HepG2 (cell line): ENCODE results near the gene PAFAH1B2. TPM values are rescaled to one million over a fixed set of nuclear protein-coding genes. Genes with fewer than 3 reads are reported as not detected.

Experiments used
- AFF4 ChIP-seq: sonication (generic); formaldehyde crosslinking; IDR thresholded peaks from 2 replicates; pipeline ENCODE4 v1.4.0; 2020; ENCODE audit warnings: missing genetic modification reagents
- BHLHE40 ChIP-seq: IDR thresholded peaks from 2 replicates; pipeline ENCODE4 v1.6.1; 2011; ENCODE audit warnings: low read length, improper control_type of control experiment
- DMAP1 ChIP-seq: IDR thresholded peaks from 2 replicates; pipeline ENCODE4 v1.6.1; 2016
- GATA4 ChIP-seq: sonication (generic); IDR thresholded peaks from 2 replicates; pipeline ENCODE4 v1.6.1; 2016; ENCODE audit warnings: antibody characterized with exemption, low read depth, borderline replicate concordance
- HMG20A ChIP-seq: IDR thresholded peaks from 2 replicates; pipeline ENCODE4 v1.6.1; 2016; ENCODE audit warnings: borderline replicate concordance
- MED1 ChIP-seq: sonication (generic); formaldehyde crosslinking; IDR thresholded peaks from 2 replicates; pipeline ENCODE4 v1.4.0; 2020; ENCODE audit warnings: missing genetic modification reagents
- MIER3 ChIP-seq: IDR thresholded peaks from 2 replicates; pipeline ENCODE4 v1.6.1; 2016; ENCODE audit warnings: missing compliant biosample characterization, borderline replicate concordance
- NFIC ChIP-seq: IDR thresholded peaks from 2 replicates; pipeline ENCODE4 v1.6.1; 2012; ENCODE audit warnings: mild to moderate bottlenecking, low read length, inconsistent platforms
- PCBP1 ChIP-seq: fragments of 200-400 bp; formaldehyde crosslinking; IDR thresholded peaks from 2 replicates; pipeline ENCODE4 v1.6.1; 2017; ENCODE audit warnings: mild to moderate bottlenecking, low read depth, low read length, borderline replicate concordance
- RELA ChIP-seq: sonication (generic); formaldehyde crosslinking; IDR thresholded peaks from 2 replicates; pipeline ENCODE4 v1.4.0; 2020; ENCODE audit warnings: missing genetic modification reagents
- RXRB ChIP-seq: IDR thresholded peaks from 2 replicates; pipeline ENCODE4 v1.6.1; 2016; ENCODE audit warnings: borderline replicate concordance, missing genetic modification reagents, missing compliant biosample characterization
- SMC3 ChIP-seq: IDR thresholded peaks from 2 replicates; pipeline ENCODE4 v1.6.1; 2011; ENCODE audit warnings: low read length, improper control_type of control experiment
- TBL1XR1 ChIP-seq: fragments of 150-350 bp; IDR thresholded peaks from 2 replicates; pipeline ENCODE4 v1.6.1; 2014; ENCODE audit warnings: borderline replicate concordance, low read length; ENCODE audit not compliant: partially characterized antibody
- TBX3 ChIP-seq: fragments of 450-650 bp; IDR thresholded peaks from 2 replicates; pipeline ENCODE4 v1.6.1; 2017; ENCODE audit warnings: antibody characterized with exemption, mild to moderate bottlenecking, inconsistent platforms, borderline replicate concordance
- ZNF510 ChIP-seq: sonication (generic); formaldehyde crosslinking; IDR thresholded peaks from 2 replicates; pipeline ENCODE4 v1.4.0; 2020; ENCODE audit warnings: low read depth, mild to moderate bottlenecking, missing genetic modification reagents
- ZNF530 ChIP-seq: sonication (generic); formaldehyde crosslinking; IDR thresholded peaks from 2 replicates; pipeline ENCODE4 v1.5.0; 2020; ENCODE audit warnings: low read depth, mild to moderate bottlenecking, missing genetic modification reagents
- ZNF713 ChIP-seq: sonication (generic); formaldehyde crosslinking; IDR thresholded peaks from 2 replicates; pipeline ENCODE4 v1.4.0; 2020; ENCODE audit warnings: mild to moderate bottlenecking, missing genetic modification reagents
- polyA plus RNA-seq, 8 experiments: library from polyadenylated mRNA; depleted of rRNA in 3 of 8; stranded (reverse) in 7 of 8; unstranded in 1 of 8; fragments of >200 nt; fragmentation: Illumina TruSeq in 4 of 8; extraction: Trizol in 4 of 8; gene quantifications; 2 replicates each; pipeline versions ENCODE4 v1.2.1 to v1.2.3, GENCODE V29; 2011 to 2016; ENCODE audit warnings: low read depth in 4 of 8, missing spikeins in 1 of 8, mixed read lengths in 1 of 8; ENCODE audit not compliant: insufficient read depth in 1 of 8
- total RNA-seq, 5 experiments: library from RNA; depleted of rRNA; stranded (reverse); fragments of >200 nt; fragmentation: Illumina TruSeq; extraction: Trizol; gene quantifications; 2 replicates each; pipeline ENCODE4 v1.2.3, GENCODE V29; 2016; ENCODE audit warnings: low read depth in 1 of 5
- TF ChIP-seq, protein P1 (sequence below): sonication (generic); formaldehyde crosslinking; IDR thresholded peaks from 2 replicates; pipeline ENCODE4 v1.4.0; 2020; ENCODE audit warnings: missing genetic modification reagents, mild to moderate bottlenecking, borderline replicate concordance
- TF ChIP-seq, protein P2 (sequence below), 2 experiments: IDR thresholded peaks; 2 replicates each; pipeline ENCODE4 v1.6.1; 2011 to 2012; ENCODE audit warnings: low read length in 2 of 2, borderline replicate concordance in 1 of 2, low read depth in 1 of 2, mild to moderate bottlenecking in 1 of 2, moderate library complexity in 1 of 2
- TF ChIP-seq, protein P3 (sequence below): sonication (generic); formaldehyde crosslinking; IDR thresholded peaks from 2 replicates; pipeline ENCODE4 v1.8.0; 2022; ENCODE audit warnings: missing genetic modification reagents, low read depth, mild to moderate bottlenecking, borderline replicate concordance

The PAFAH1B2 gene
- total and polyA plus RNA-seq, 2 of the 13 experiments (the other 11 are each of a cell fraction or from before 2014, with no cell fraction given): 28.8 to 104 TPM

GRCh38 chr11:117095284-117096161 lies 48.6 kb upstream of the PAFAH1B2 start (continued):
- TF ChIP-seq AFF4 (CRISPR knock-in tag) (no peak), DMAP1 (CRISPR knock-in tag) (peak; percentile 25; the same call in 1 of the 2 replicates), ZNF510 (0 out of 2 replicates have a peak, but pooled peaks have one; percentile 32), RELA (CRISPR knock-in tag) (no peak), NFIC (peak; percentile 65; the same call in 1 of the 2 replicates), BHLHE40 (0 out of 2 replicates have a peak, but pooled peaks have one; percentile 8), HMG20A (CRISPR knock-in tag) (peak; percentile 84), PCBP1 (no peak), MED1 (CRISPR knock-in tag) (peak; percentile 33; the same call in 1 of the 2 replicates), GATA4 (peak; percentile 46; the same call in 1 of the 2 replicates), RXRB (peak; percentile 83; the same call in 1 of the 2 replicates), TBX3 (peak; percentile 88; the same call in 1 of the 2 replicates), ZNF713 (CRISPR knock-in tag) (no peak), MIER3 (CRISPR knock-in tag) (peak; percentile 73; the same call in 1 of the 2 replicates), TBL1XR1 (peak; percentile 71), ZNF530 (CRISPR knock-in tag) (no peak), SMC3 (peak; percentile 33; the same call in 1 of the 2 replicates)
- TF ChIP-seq, protein P1, sequence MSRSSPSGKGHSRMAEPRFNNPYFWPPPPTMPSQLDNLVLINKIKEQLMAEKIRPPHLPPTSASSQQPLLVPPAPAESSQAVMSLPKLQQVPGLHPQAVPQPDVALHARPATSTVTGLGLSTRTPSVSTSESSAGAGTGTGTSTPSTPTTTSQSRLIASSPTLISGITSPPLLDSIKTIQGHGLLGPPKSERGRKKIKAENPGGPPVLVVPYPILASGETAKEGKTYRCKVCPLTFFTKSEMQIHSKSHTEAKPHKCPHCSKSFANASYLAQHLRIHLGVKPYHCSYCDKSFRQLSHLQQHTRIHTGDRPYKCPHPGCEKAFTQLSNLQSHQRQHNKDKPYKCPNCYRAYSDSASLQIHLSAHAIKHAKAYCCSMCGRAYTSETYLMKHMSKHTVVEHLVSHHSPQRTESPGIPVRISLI (CRISPR knock-in tag): no peak; the same call in 1 of the 2 replicates
- TF ChIP-seq, protein P2, sequence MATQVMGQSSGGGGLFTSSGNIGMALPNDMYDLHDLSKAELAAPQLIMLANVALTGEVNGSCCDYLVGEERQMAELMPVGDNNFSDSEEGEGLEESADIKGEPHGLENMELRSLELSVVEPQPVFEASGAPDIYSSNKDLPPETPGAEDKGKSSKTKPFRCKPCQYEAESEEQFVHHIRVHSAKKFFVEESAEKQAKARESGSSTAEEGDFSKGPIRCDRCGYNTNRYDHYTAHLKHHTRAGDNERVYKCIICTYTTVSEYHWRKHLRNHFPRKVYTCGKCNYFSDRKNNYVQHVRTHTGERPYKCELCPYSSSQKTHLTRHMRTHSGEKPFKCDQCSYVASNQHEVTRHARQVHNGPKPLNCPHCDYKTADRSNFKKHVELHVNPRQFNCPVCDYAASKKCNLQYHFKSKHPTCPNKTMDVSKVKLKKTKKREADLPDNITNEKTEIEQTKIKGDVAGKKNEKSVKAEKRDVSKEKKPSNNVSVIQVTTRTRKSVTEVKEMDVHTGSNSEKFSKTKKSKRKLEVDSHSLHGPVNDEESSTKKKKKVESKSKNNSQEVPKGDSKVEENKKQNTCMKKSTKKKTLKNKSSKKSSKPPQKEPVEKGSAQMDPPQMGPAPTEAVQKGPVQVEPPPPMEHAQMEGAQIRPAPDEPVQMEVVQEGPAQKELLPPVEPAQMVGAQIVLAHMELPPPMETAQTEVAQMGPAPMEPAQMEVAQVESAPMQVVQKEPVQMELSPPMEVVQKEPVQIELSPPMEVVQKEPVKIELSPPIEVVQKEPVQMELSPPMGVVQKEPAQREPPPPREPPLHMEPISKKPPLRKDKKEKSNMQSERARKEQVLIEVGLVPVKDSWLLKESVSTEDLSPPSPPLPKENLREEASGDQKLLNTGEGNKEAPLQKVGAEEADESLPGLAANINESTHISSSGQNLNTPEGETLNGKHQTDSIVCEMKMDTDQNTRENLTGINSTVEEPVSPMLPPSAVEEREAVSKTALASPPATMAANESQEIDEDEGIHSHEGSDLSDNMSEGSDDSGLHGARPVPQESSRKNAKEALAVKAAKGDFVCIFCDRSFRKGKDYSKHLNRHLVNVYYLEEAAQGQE (IDR thresholded peaks at IDR 0.05; ENCODE audit: borderline replicate concordance in 1 of 2, low read depth in 1 of 2, low read length in 2 of 2): 0 out of 4 replicates have a peak, but pooled peaks of 1 of the 2 experiments have one; percentile 19
- TF ChIP-seq, protein P3, sequence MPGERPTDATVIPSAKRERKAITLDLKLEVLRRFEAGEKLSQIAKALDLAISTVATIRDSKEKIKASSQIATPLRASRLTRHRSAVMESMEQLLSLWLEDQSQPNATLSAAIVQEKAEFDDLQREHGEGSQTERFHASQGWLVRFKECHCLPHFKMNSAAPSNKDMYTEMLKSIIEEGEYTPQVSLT (CRISPR knock-in tag): no peak
